ENCODE data around the gene HPS6. TPM values are rescaled to one million over a fixed set of nuclear protein-coding genes. Genes with fewer than 3 reads are reported as not detected.

Gene HPS6
- total RNA-seq, 4 donors from 2014 or later = 12.7 to 21.8 (median 19.4) TPM

- H3K27me3 ChIP-seq = no peaks in the 10 kb centered on the region
- TF ChIP-seq CTCF (IDR thresholded peaks at IDR 0.05 in 4 of 5, conservative IDR thresholded peaks at IDR 0.05 in 1 of 5) (no peak), POLR2A (IDR thresholded peaks at IDR 0.05) (no peak)
- H3K36me3 ChIP-seq = no peaks in the 10 kb centered on the region
- no peak for ATAC-seq
- peaks cover 73 to 76% of the 10 kb centered on the region in 2 donors for H3K4me1 ChIP-seq
- no peaks in the 10 kb centered on the region for H3K9me3 ChIP-seq
- intact Hi-C loops (cut with DNase I; ENCODE audit: low total_unique reads) (loop anchor here (5.0 kb wide), 1 partner anchor 299 kb away; the partner anchor contains the start of gene OGA), in situ Hi-C loops (cut with MboI; ENCODE audit: low sequenced_read_pairs in 4 of 4) (no loop called here)
- no peak overlapping the region for H3K4me3 ChIP-seq
- no peak for DNase-seq
- H3K27ac ChIP-seq = peak overlapping the region; percentile 92 to 100 (median 98)
Measured at GRCh38 chr10:102116656-102117055, 51.5 kb downstream of the HPS6 start.

Other genes starting within 250 kb of the HPS6 start
- 10 to 100 TPM; 25.8 to 85.5 (median 48.3) TPM for gene OGA, start 246.9 kb upstream of the HPS6 start, total RNA-seq
- gene KCNIP2, start 221.5 kb upstream of the HPS6 start, total RNA-seq = 1 to 10 TPM in 1 of 4 donors, under 1 TPM in 2, not detected in 1; 0.33 to 2.4 (median 0.39) TPM
- 10 to 100 TPM in 3 of 4 donors, 1 to 10 TPM in 1; 9.7 to 14.9 (median 13.4) TPM for gene ARMH3, start 9.2 kb upstream of the HPS6 start, total RNA-seq
- 10 to 100 TPM; 15.9 to 32.7 (median 28.6) TPM for gene LDB1, start 55.0 kb downstream of the HPS6 start, total RNA-seq
- 10 to 100 TPM; 13.3 to 26.5 (median 17.1) TPM for gene PPRC1, start 67.7 kb downstream of the HPS6 start, total RNA-seq
- 10 to 100 TPM; 37.2 to 76.7 (median 71.1) TPM for gene NOLC1, start 87.0 kb downstream of the HPS6 start, total RNA-seq
- under 1 TPM in 1 of 4 donors, not detected in 3; 0.51 TPM for gene ELOVL3, start 160.9 kb downstream of the HPS6 start, total RNA-seq
- gene PITX3, start 176.2 kb downstream of the HPS6 start, total RNA-seq = 1 to 10 TPM; 4.2 to 8.9 (median 6.5) TPM
- gene GBF1, start 180.2 kb downstream of the HPS6 start, total RNA-seq = 10 to 100 TPM; 31.4 to 64.2 (median 58.7) TPM